B cell (primary cell): ENCODE results near the gene MPI. TPM values are rescaled to one million over a fixed set of nuclear protein-coding genes. Genes with fewer than 3 reads are reported as not detected.

Experiments
- ATAC-seq: fragments of 200-7000 bp; cut with Tn5 transposase; one replicate; pipeline ENCODE4 v1.10.0; 2021; ENCODE audit warnings: low read depth, mild to moderate bottlenecking, moderate number of reproducible peaks, moderate library complexity
- CTCF ChIA-PET: fragments of 350-600 bp; sonication (Branson Sonifier 250); formaldehyde crosslinking; loops from one replicate; lab custom pipeline; 2021; ENCODE audit warnings: antibody characterized with exemption, inconsistent platforms; lab: Charles Lee
- POLR2A ChIA-PET: fragments of 350-600 bp; sonication (Branson Sonifier 250); formaldehyde crosslinking; loops from one replicate; lab custom pipeline; 2021; ENCODE audit warnings: antibody characterized with exemption; lab: Charles Lee
- DNase-seq: peaks from one replicate; pipeline ENCODE4 v3.0.0; 2013
- H2AFZ ChIP-seq: 2 replicates; pipeline ENCODE4 v1.6.1; 2012; ENCODE audit warnings: mild to moderate bottlenecking, low read depth, low read length; ENCODE audit not compliant: insufficient read depth, poor library complexity, severe bottlenecking
- H3K27ac ChIP-seq, 2 donors: 1 replicate in 1 of 2; 2 replicates in 1 of 2; pipeline ENCODE4 v1.5.1; 2012 to 2013; ENCODE audit warnings: low read length in 2 of 2, mild to moderate bottlenecking in 2 of 2, moderate library complexity in 1 of 2
- H3K27me3 ChIP-seq, 4 experiments: fragments of 200-600 bp in 1 of 4; sonication (generic) in 1 of 4; replicated peaks in 1 of 4; 1 replicate in 2 of 4; 2 replicates in 2 of 4; pipeline versions ENCODE4 v1.6.1 to v1.7.0; 2013 to 2016; ENCODE audit warnings: low read length in 3 of 4, mild to moderate bottlenecking in 2 of 4, mixed read lengths in 1 of 4, moderate library complexity in 1 of 4; ENCODE audit not compliant: insufficient read depth in 4 of 4, control insufficient read depth in 3 of 4; ENCODE audit errors: control extremely low read depth in 1 of 4
- H3K36me3 ChIP-seq, 2 experiments: replicated peaks in 1 of 2; 1 replicate in 1 of 2; 2 replicates in 1 of 2; pipeline versions ENCODE4 v1.6.1 to v1.7.1; 2013; ENCODE audit warnings: low read length in 1 of 2; ENCODE audit not compliant: insufficient read depth in 2 of 2, control insufficient read depth in 1 of 2; ENCODE audit errors: control extremely low read depth in 1 of 2, extremely low read depth in 1 of 2
- H3K4me1 ChIP-seq, 2 donors: fragments of 200-600 bp in 1 of 2; sonication (generic) in 1 of 2; 1 replicate in 1 of 2; 2 replicates in 1 of 2; pipeline versions ENCODE4 v1.5.1 to v1.6.1; 2013 to 2017; ENCODE audit warnings: low read length in 2 of 2; ENCODE audit not compliant: control insufficient read depth in 2 of 2, insufficient read depth in 2 of 2
- H3K4me2 ChIP-seq: replicated peaks from 2 replicates; pipeline ENCODE3; 2012; ENCODE audit warnings: mild to moderate bottlenecking, low read depth, low read length; ENCODE audit not compliant: poor library complexity, severe bottlenecking
- H3K4me3 ChIP-seq, 5 experiments: fragments of 200-600 bp in 1 of 5; sonication (generic) in 1 of 5; 1 replicate in 3 of 5; 2 replicates in 2 of 5; pipeline versions ENCODE4 v1.5.1 to v1.7.0; 2011 to 2016; ENCODE audit warnings: low read length in 4 of 5, mild to moderate bottlenecking in 4 of 5, low read depth in 2 of 5, control low read depth in 1 of 5, moderate library complexity in 1 of 5; ENCODE audit not compliant: insufficient read depth in 1 of 5; ENCODE audit errors: control extremely low read depth in 1 of 5, extremely low read depth in 1 of 5
- H3K79me2 ChIP-seq: fragments of 200-600 bp; sonication (generic); one replicate; pipeline ENCODE4 v1.6.0; 2016; ENCODE audit warnings: low read length; ENCODE audit not compliant: control insufficient read depth, insufficient read depth
- H3K9ac ChIP-seq: fragments of 200-600 bp; sonication (generic); 2 replicates; pipeline ENCODE4 v1.6.1; 2017; ENCODE audit warnings: mild to moderate bottlenecking, low read length, moderate library complexity
- H3K9me3 ChIP-seq, 3 donors: one replicate each; pipeline versions ENCODE4 v1.6.1 to v1.7.1; 2013; ENCODE audit warnings: low read length in 2 of 3; ENCODE audit not compliant: control insufficient read depth in 2 of 3, insufficient read depth in 1 of 3; ENCODE audit errors: control extremely low read depth in 1 of 3
- H4K20me1 ChIP-seq: 2 replicates; pipeline ENCODE4 v1.6.0; 2012; ENCODE audit warnings: mild to moderate bottlenecking, low read length; ENCODE audit not compliant: insufficient read depth, control insufficient read depth, poor library complexity, severe bottlenecking
- H3K27ac Mint-ChIP-seq: one replicate; pipeline ENCODE4 v1.8.0; 2021; ENCODE audit warnings: mixed read lengths
- H3K27me3 Mint-ChIP-seq: one replicate; pipeline ENCODE4 v1.8.0; 2021; ENCODE audit warnings: mixed read lengths
- H3K4me1 Mint-ChIP-seq: one replicate; pipeline ENCODE4 v1.8.0; 2021; ENCODE audit warnings: mixed read lengths
- H3K4me3 Mint-ChIP-seq: one replicate; pipeline ENCODE4 v1.8.0; 2021; ENCODE audit warnings: mixed read lengths
- H3K9me3 Mint-ChIP-seq: one replicate; pipeline ENCODE4 v1.8.0; 2022; ENCODE audit warnings: mixed read lengths; ENCODE audit not compliant: insufficient read depth
- CTCF ChIP-seq: fragments of 200-600 bp; IDR thresholded peaks from one replicate; pipeline ENCODE4 v1.8.0; 2022; ENCODE audit warnings: antibody characterized with exemption, mild to moderate bottlenecking
- EZH2 ChIP-seq: IDR thresholded peaks from 2 replicates; pipeline ENCODE4 v1.6.1; 2012; ENCODE audit warnings: borderline replicate concordance, low read depth, mild to moderate bottlenecking, moderate library complexity, low read length; ENCODE audit not compliant: insufficient read depth, poor library complexity, severe bottlenecking
- WGBS: methylation state at CpG from one replicate; pipeline ENCODE4 v1.1.5; 2013; ENCODE audit warnings: missing lambda C conversion rate; ENCODE audit not compliant: insufficient coverage; 5-methylcytosine and 5-hydroxymethylcytosine counted together
- intact Hi-C: fragments of 100-400 bp; cut with micrococcal nuclease; formaldehyde crosslinking; loops from one replicate; pipeline ENCODE4 v1.10.0; 2022
- polyA plus RNA-seq: library from polyadenylated mRNA; depleted of rRNA; stranded (reverse); fragments of >200 nt; gene quantifications from 2 replicates; pipeline ENCODE4 v1.2.3, GENCODE V29; 2012
- total RNA-seq, 2 donors: library from RNA; stranded (reverse); fragments of 120-200 nt in 1 of 2; gene quantifications; 1 replicate in 1 of 2; 2 replicates in 1 of 2; pipeline versions ENCODE4 v1.2.3 to v1.2.4, GENCODE V29; 2013 to 2022

MPI gene
- total and polyA plus RNA-seq, 2 donors (not counting 1 experiment from before 2014, with no cell fraction given), result 37.2 to 59.8 TPM

GRCh38 chr15:74907163-74907870 lies 17.5 kb downstream of the MPI start:
- H3K27me3 ChIP-seq, result no peaks in the 10 kb centered on the region
- no peaks in the 10 kb centered on the region for H4K20me1 ChIP-seq
- H3K4me3 Mint-ChIP-seq, result peak overlapping the region; percentile 98
- H3K27ac ChIP-seq, result peak overlapping the region; percentile 48 to 79
- peaks cover 39% of the 10 kb centered on the region for H3K4me1 Mint-ChIP-seq
- peaks cover 14% of the 10 kb centered on the region for H3K79me2 ChIP-seq
- H3K4me2 ChIP-seq, result peak overlapping the region; percentile 89
- no peaks in the 10 kb centered on the region for H3K27me3 Mint-ChIP-seq
- H3K4me1 ChIP-seq, result peaks cover 19 to 20% of the 10 kb centered on the region in 2 donors
- H3K4me3 ChIP-seq, result peak overlapping the region; percentile 73 to 89 (median 85)
- DNase-seq, result no peak
- H3K36me3 ChIP-seq, result peaks cover 0 to 23% of the 10 kb centered on the region in 2 experiments
- no peaks in the 10 kb centered on the region for H3K9me3 ChIP-seq
- H2AFZ ChIP-seq, result peak overlapping the region; percentile 97
- peak overlapping the region; percentile 83 for H3K9ac ChIP-seq
- CTCF ChIA-PET, result interaction anchor here (0.9 to 1.9 kb wide), 6 partner anchors 9 to 272 kb away, joined by 3 to 12 read pairs (median 5); partner anchors contain the start of gene COX5A
- H3K27ac Mint-ChIP-seq, result peak overlapping the region; percentile 98
- peak; percentile 1 for ATAC-seq
- no peaks in the 10 kb centered on the region for H3K9me3 Mint-ChIP-seq
- 40% methylated on average over 4 of the region's 8 CpGs for WGBS
- POLR2A ChIA-PET, result interaction anchor here (0.6 to 1.9 kb wide), 2 partner anchors 18 to 35 kb away, joined by 3 to 8 read pairs; partner anchors contain the start of gene MPI
- TF ChIP-seq CTCF (no peak), EZH2 (no peak)
- intact Hi-C loops, result no loop called here

GRCh38 chr15:74908635-74909034 lies 18.8 kb downstream of the MPI start:
- Mint-ChIP-seq H3K9me3 (no peaks in the 10 kb centered on the region), H3K4me3 (peak overlapping the region; percentile 20), H3K4me1 (peaks cover 32% of the 10 kb centered on the region), H3K27me3 (no peaks in the 10 kb centered on the region), H3K27ac (no peak overlapping the region)
- Histone ChIP-seq H3K36me3 (peaks cover 0 to 15% of the 10 kb centered on the region in 2 experiments), H3K27ac (no peak overlapping the region), H3K4me3 (no peak overlapping the region), H2AFZ (no peak overlapping the region), H3K4me2 (no peak overlapping the region), H3K27me3 (no peaks in the 10 kb centered on the region), H3K9me3 (no peaks in the 10 kb centered on the region), H3K9ac (no peak overlapping the region), H3K79me2 (peaks cover 14% of the 10 kb centered on the region), H4K20me1 (no peaks in the 10 kb centered on the region), H3K4me1 (peaks cover 19 to 20% of the 10 kb centered on the region in 2 donors)
- intact Hi-C loops, result no loop called here
- no peak for TF ChIP-seq CTCF
- DNase-seq (no peak), ATAC-seq (no peak)
- ChIA-PET POLR2A (no interaction called here), CTCF (interaction anchor here (0.9 to 1.0 kb wide), 2 partner anchors 137 to 151 kb away, joined by 3 read pairs; no protein-coding TSS in a partner anchor)
- WGBS, result 90% methylated on average over 4 of the region's 4 CpGs
